Measurements from ENCODE around the gene TECR.

- no peak for TF ChIP-seq CTCF (conservative IDR thresholded peaks at IDR 0.05; ENCODE audit: low read depth, low read length)
- TF ChIP-seq EZH2 (IDR thresholded peaks at IDR 0.05; ENCODE audit: low read length, unreplicated experiment), result no peak
- TF ChIP-seq EZH2phosphoT487 (IDR thresholded peaks at IDR 0.05; ENCODE audit: borderline replicate concordance, low read length), result no peak
These were observed 37.3 kb downstream of the TECR start for GRCh38 chr19:14566712-14567077.
